ENCODE data around the gene DOCK6.

DOCK6 gene

DNA sequence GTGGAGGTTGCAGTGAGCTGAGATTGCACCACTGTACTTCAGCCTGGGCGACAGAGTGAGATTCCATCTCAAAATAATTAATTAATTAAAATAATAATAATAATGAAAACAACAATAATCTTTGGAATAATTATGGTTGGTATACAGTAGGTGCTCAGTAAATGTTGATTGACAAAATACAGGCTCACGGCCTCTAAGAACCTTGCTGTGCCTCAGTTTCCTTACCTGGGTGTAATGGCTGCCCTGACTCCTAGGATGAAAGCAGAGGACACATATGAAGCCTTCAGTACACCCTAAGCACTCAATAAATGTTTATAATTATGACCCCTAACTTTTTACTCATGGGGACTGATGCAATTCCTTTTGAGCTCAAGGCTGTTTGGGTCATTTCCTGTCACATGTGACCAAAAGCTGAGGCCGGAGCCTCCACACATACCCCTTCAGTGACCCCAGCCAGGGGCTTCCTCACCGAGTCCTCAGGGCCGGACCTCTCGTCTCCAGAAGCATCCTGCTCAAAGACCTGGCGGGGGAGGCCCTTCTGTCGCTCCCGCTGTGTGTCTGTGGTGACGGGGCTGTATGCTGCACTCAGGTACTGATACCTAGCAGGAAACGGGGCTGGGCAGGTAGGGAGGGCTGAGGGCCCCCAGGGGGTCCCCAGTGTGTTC lies 10.5 kb downstream of the DOCK6 start:
- TF ChIP-seq, protein P1, sequence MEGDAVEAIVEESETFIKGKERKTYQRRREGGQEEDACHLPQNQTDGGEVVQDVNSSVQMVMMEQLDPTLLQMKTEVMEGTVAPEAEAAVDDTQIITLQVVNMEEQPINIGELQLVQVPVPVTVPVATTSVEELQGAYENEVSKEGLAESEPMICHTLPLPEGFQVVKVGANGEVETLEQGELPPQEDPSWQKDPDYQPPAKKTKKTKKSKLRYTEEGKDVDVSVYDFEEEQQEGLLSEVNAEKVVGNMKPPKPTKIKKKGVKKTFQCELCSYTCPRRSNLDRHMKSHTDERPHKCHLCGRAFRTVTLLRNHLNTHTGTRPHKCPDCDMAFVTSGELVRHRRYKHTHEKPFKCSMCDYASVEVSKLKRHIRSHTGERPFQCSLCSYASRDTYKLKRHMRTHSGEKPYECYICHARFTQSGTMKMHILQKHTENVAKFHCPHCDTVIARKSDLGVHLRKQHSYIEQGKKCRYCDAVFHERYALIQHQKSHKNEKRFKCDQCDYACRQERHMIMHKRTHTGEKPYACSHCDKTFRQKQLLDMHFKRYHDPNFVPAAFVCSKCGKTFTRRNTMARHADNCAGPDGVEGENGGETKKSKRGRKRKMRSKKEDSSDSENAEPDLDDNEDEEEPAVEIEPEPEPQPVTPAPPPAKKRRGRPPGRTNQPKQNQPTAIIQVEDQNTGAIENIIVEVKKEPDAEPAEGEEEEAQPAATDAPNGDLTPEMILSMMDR (IDR thresholded peaks at IDR 0.05): no peak

DNA sequence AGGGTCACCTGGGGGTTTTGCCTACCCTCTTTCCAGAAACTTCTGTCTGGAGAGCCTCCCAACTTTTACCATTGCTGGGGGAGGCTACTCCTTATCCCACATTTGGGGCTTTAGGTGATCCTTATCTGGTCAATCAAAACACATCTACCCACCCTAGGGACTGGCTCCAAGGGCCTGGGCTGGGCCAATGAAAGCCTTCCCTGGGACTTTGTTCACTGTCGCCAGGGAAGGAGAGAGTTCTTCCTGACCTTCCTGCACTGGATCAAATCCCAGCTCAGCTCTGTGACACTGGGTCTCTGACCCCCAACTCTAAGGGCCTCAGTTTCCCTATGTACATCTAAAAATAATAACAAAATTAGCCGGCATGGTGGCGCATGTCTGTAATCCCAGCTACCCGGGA lies 11.1 kb downstream of the DOCK6 start:
- TF ChIP-seq, protein P1 (IDR thresholded peaks at IDR 0.05): no peak

DNA sequence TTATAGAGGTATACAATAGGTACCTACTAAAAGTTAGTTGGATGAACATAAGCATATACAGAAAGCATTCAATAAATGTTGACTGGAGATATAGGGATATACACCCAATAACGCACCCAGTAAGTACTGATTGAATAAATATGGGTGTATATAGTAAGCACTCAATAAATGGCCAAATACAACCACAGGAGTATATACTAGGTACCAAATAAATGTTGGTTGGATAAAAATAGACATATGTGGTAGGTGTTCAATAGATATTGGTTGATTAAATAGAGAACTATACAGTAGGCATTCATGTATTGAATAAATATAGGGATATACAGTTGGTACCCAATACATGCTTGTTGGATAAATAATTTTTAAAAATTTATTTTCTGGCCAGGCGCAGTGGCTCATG lies 13.5 kb downstream of the DOCK6 start:
- TF ChIP-seq, protein P1 (IDR thresholded peaks at IDR 0.05): no peak

DNA sequence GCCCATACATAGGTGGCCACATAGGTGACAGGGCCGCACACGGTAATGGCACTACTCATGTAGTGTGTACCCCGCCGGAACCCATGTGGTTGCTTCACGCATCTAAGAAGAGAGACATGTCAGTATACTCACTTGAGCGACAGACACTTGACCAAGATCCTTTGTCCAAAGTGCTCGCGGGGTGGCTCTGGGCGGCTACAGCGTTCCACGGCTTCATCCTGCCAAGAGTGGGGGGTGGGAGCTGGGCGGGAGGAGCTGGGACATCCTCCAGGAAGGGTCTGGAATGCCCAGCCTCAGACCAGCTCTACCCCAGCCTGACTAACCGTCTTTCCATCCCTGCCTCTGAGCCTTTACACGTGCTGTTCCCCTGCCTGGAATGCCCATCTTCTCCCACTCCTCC lies 14.4 kb downstream of the DOCK6 start:
- TF ChIP-seq, protein P1 (IDR thresholded peaks at IDR 0.05): no peak

DNA sequence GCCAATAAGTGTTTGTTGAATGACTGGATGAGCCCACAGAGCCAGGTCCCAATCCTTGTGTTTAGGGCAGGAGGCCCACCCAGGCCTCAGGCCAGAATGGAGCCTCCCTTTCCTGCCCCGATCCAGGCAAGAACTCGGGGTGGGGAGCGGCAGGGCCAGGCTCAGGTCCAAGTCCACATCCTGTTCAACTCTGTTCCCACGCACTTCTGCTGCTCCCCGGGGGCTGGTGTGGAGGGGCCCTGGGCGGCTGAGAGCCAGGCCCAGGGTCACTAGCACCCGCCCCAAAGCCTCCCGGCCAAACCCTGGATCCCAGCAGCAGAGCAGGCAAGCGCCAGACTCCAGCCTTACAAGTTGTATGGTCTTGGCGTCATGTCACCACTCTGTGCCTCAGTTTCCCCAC lies 14.9 kb downstream of the DOCK6 start:
- TF ChIP-seq, protein P1 (IDR thresholded peaks at IDR 0.05): no peak

DNA sequence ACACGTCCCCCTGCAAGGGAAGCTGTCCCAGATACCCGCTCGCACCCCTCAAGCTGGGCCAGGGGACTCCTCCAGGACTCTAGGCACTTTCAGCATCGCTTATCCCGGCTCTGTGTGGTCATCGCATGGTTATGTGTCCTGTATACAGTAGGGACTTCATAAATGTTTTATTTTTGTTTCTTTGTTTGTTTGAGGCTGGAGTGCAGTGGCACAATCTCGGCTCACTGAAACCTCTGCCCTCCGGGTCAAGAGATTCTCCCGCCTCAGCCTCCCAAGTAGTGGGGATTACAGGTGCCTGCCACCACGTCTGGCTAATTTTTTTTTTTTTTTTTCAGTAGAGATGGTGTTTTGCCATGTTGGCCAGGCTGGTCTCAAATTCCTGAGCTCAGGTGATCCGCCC lies 15.4 kb downstream of the DOCK6 start:
- TF ChIP-seq, protein P1 (IDR thresholded peaks at IDR 0.05): no peak

DNA sequence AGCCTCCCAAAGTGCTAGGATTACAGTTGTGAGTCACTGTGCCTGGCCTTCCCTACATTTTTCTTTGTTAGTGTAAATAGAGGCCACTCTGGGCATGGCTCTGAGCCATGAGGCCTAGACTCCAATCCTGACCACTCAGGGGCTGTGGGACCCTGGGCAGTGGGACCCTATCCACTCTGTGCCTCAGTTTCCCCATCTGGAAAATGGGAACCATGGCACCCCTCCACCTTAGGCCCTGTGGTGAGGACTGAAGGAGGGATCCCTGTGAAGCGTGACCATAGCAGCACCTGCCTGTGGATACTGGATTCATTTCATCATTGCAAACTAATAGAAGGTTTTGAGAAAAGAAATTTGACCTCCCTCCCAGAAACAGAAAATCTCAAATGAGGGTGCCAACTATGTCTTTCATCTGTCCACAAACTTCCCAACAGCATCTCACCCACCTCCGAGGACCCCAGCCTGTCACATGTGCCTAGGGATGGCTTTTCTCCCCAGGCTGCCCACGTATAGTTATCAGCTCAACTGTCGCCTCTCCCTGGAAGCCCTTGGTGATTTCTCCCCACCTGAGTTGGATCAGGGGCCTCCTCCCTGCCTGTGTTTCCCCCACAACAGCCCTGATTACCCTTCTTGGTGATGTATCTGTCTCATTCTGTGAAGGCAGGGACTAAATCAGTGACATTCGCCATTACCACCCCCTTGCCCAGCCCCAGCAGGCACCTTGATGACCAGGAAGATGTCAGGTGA lies 17.3 kb downstream of the DOCK6 start:
- TF ChIP-seq, protein P1 (IDR thresholded peaks at IDR 0.05): no peak

Data from LNCAP (cell line).